Gastrocnemius medialis (tissue), 4 donors: Measurements from ENCODE around the gene WDR48.

Experiments
- POLR2A ChIP-seq, 2 donors: fragments of 450-650 bp; IDR thresholded peaks; one replicate each; pipeline ENCODE4 v1.6.1; 2017; ENCODE audit warnings: antibody characterized with exemption in 2 of 2, mild to moderate bottlenecking in 2 of 2, moderate library complexity in 2 of 2
- TF ChIP-seq, protein P1 (sequence below), 5 experiments: fragments of 450-650 bp in 3 of 5; fragments of 200-600 bp in 2 of 5; sonication (generic) in 2 of 5; IDR thresholded peaks in 4 of 5; conservative IDR thresholded peaks in 1 of 5; 1 replicate in 4 of 5; 2 replicates in 1 of 5; pipeline ENCODE4 v1.5.1; 2016 to 2019; ENCODE audit warnings: antibody characterized with exemption in 5 of 5, mild to moderate bottlenecking in 3 of 5, moderate library complexity in 3 of 5

- no peak for TF ChIP-seq POLR2A (IDR thresholded peaks at IDR 0.05)
- TF ChIP-seq, protein P1, sequence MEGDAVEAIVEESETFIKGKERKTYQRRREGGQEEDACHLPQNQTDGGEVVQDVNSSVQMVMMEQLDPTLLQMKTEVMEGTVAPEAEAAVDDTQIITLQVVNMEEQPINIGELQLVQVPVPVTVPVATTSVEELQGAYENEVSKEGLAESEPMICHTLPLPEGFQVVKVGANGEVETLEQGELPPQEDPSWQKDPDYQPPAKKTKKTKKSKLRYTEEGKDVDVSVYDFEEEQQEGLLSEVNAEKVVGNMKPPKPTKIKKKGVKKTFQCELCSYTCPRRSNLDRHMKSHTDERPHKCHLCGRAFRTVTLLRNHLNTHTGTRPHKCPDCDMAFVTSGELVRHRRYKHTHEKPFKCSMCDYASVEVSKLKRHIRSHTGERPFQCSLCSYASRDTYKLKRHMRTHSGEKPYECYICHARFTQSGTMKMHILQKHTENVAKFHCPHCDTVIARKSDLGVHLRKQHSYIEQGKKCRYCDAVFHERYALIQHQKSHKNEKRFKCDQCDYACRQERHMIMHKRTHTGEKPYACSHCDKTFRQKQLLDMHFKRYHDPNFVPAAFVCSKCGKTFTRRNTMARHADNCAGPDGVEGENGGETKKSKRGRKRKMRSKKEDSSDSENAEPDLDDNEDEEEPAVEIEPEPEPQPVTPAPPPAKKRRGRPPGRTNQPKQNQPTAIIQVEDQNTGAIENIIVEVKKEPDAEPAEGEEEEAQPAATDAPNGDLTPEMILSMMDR (IDR thresholded peaks at IDR 0.05 in 4 of 5, conservative IDR thresholded peaks at IDR 0.05 in 1 of 5) = no peak
Measured at GRCh38 chr3:39137435-39137936, 85.7 kb downstream of the WDR48 start.
